ENCODE measurements around the gene PHLPP1.
A peak's percentile ranks its signal among the peaks of the same experiment; 100 is the strongest.

Gene PHLPP1

DNA sequence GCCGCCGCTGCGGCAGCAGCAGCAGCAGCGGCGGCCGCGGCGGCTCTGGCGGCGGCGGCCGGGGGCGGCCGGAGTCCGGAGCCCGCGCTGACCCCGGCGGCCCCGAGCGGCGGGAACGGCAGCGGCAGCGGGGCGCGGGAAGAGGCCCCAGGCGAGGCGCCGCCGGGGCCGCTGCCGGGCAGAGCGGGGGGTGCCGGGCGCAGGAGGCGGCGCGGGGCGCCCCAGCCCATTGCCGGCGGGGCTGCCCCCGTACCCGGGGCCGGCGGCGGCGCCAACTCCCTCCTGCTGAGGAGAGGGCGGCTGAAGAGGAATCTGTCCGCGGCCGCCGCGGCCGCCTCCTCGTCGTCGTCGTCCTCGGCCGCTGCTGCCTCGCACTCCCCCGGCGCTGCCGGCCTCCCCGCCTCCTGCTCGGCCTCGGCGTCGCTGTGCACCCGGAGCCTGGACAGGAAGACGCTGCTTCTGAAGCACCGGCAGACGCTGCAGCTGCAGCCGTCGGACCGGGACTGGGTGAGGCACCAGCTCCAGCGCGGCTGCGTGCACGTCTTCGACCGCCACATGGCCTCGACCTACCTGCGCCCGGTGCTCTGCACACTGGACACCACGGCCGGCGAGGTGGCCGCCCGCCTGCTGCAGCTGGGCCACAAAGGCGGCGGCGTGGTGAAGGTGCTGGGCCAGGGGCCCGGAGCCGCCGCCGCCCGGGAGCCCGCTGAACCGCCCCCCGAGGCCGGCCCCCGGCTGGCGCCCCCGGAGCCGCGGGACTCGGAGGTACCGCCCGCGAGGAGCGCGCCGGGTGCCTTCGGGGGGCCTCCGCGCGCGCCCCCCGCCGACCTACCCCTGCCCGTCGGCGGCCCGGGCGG lies 646 bp downstream of the PHLPP1 start:
- H3K27ac ChIP-seq (ENCODE audit: extremely low read depth, low read depth, low read length) = peak overlapping the region; percentile 99
- H3K4me3 ChIP-seq (ENCODE audit: low read depth, low read length) = peak overlapping the region; percentile 83
- H3K9me3 ChIP-seq (ENCODE audit: control insufficient read depth, insufficient read depth, low read depth, low read length) = no peaks in the 10 kb centered on the region
- POLR2A ChIA-PET = interaction anchor here (1.1 to 2.2 kb wide), 5 partner anchors 13 to 268 kb away, joined by 3 to 6 read pairs (median 3); no protein-coding TSS in a partner anchor
- peaks cover 21% of the 10 kb centered on the region for H3K4me1 ChIP-seq (ENCODE audit: control insufficient read depth, insufficient read depth, low read length)
- CTCF ChIA-PET = interaction anchor here (0.6 to 3.2 kb wide), 6 partner anchors 16 to 267 kb away, joined by 3 to 26 read pairs (median 4); no protein-coding TSS in a partner anchor
- H3K36me3 ChIP-seq (ENCODE audit: control insufficient read depth in 2 of 2, insufficient read depth in 1 of 2, low read length in 2 of 2) = no peaks in the 10 kb centered on the region
- TF ChIP-seq ZNF248 (tag by site-specific recombination; IDR thresholded peaks at IDR 0.05) = no peak
- TF ChIP-seq, protein P1, sequence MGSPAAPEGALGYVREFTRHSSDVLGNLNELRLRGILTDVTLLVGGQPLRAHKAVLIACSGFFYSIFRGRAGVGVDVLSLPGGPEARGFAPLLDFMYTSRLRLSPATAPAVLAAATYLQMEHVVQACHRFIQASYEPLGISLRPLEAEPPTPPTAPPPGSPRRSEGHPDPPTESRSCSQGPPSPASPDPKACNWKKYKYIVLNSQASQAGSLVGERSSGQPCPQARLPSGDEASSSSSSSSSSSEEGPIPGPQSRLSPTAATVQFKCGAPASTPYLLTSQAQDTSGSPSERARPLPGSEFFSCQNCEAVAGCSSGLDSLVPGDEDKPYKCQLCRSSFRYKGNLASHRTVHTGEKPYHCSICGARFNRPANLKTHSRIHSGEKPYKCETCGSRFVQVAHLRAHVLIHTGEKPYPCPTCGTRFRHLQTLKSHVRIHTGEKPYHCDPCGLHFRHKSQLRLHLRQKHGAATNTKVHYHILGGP (tag by site-specific recombination; IDR thresholded peaks at IDR 0.05) = no peak
- TF ChIP-seq, protein P2, sequence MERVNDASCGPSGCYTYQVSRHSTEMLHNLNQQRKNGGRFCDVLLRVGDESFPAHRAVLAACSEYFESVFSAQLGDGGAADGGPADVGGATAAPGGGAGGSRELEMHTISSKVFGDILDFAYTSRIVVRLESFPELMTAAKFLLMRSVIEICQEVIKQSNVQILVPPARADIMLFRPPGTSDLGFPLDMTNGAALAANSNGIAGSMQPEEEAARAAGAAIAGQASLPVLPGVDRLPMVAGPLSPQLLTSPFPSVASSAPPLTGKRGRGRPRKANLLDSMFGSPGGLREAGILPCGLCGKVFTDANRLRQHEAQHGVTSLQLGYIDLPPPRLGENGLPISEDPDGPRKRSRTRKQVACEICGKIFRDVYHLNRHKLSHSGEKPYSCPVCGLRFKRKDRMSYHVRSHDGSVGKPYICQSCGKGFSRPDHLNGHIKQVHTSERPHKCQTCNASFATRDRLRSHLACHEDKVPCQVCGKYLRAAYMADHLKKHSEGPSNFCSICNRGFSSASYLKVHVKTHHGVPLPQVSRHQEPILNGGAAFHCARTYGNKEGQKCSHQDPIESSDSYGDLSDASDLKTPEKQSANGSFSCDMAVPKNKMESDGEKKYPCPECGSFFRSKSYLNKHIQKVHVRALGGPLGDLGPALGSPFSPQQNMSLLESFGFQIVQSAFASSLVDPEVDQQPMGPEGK (tag by site-specific recombination; IDR thresholded peaks at IDR 0.05) = no peak
- TF ChIP-seq ZSCAN30 (tag by site-specific recombination; IDR thresholded peaks at IDR 0.05) = peak; percentile 67
- TF ChIP-seq ZNF10 (tag by site-specific recombination; IDR thresholded peaks at IDR 0.05) = no peak
- TF ChIP-seq ZNF549 (tag by site-specific recombination; IDR thresholded peaks at IDR 0.05) = no peak
- TF ChIP-seq, protein P3, sequence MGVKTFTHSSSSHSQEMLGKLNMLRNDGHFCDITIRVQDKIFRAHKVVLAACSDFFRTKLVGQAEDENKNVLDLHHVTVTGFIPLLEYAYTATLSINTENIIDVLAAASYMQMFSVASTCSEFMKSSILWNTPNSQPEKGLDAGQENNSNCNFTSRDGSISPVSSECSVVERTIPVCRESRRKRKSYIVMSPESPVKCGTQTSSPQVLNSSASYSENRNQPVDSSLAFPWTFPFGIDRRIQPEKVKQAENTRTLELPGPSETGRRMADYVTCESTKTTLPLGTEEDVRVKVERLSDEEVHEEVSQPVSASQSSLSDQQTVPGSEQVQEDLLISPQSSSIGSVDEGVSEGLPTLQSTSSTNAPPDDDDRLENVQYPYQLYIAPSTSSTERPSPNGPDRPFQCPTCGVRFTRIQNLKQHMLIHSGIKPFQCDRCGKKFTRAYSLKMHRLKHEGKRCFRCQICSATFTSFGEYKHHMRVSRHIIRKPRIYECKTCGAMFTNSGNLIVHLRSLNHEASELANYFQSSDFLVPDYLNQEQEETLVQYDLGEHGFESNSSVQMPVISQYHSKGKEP (tag by site-specific recombination; IDR thresholded peaks at IDR 0.05) = no peak
- peak; percentile 25; the same call in 1 of the 2 replicates for TF ChIP-seq ZBTB20 (tag by site-specific recombination; IDR thresholded peaks at IDR 0.05)
- no peak for TF ChIP-seq ZFP3 (tag by site-specific recombination; IDR thresholded peaks at IDR 0.05; ENCODE audit: low read depth)
- TF ChIP-seq ZNF529 (tag by site-specific recombination; IDR thresholded peaks at IDR 0.05; ENCODE audit: insufficient replicate concordance) = no peak
- no peak for TF ChIP-seq ZNF571 (tag by site-specific recombination; IDR thresholded peaks at IDR 0.05)
- TF ChIP-seq ZNF768 (tag by site-specific recombination; IDR thresholded peaks at IDR 0.05) = no peak
- TF ChIP-seq, protein P4, sequence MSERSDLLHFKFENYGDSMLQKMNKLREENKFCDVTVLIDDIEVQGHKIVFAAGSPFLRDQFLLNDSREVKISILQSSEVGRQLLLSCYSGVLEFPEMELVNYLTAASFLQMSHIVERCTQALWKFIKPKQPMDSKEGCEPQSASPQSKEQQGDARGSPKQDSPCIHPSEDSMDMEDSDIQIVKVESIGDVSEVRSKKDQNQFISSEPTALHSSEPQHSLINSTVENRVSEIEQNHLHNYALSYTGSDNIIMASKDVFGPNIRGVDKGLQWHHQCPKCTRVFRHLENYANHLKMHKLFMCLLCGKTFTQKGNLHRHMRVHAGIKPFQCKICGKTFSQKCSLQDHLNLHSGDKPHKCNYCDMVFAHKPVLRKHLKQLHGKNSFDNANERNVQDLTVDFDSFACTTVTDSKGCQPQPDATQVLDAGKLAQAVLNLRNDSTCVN (tag by site-specific recombination; optimal IDR thresholded peaks at IDR 0.05) = peak; percentile 51
- TF ChIP-seq ZNF830 (tag by site-specific recombination; IDR thresholded peaks at IDR 0.05; ENCODE audit: low read depth) = no peak
- TF ChIP-seq, protein P5, sequence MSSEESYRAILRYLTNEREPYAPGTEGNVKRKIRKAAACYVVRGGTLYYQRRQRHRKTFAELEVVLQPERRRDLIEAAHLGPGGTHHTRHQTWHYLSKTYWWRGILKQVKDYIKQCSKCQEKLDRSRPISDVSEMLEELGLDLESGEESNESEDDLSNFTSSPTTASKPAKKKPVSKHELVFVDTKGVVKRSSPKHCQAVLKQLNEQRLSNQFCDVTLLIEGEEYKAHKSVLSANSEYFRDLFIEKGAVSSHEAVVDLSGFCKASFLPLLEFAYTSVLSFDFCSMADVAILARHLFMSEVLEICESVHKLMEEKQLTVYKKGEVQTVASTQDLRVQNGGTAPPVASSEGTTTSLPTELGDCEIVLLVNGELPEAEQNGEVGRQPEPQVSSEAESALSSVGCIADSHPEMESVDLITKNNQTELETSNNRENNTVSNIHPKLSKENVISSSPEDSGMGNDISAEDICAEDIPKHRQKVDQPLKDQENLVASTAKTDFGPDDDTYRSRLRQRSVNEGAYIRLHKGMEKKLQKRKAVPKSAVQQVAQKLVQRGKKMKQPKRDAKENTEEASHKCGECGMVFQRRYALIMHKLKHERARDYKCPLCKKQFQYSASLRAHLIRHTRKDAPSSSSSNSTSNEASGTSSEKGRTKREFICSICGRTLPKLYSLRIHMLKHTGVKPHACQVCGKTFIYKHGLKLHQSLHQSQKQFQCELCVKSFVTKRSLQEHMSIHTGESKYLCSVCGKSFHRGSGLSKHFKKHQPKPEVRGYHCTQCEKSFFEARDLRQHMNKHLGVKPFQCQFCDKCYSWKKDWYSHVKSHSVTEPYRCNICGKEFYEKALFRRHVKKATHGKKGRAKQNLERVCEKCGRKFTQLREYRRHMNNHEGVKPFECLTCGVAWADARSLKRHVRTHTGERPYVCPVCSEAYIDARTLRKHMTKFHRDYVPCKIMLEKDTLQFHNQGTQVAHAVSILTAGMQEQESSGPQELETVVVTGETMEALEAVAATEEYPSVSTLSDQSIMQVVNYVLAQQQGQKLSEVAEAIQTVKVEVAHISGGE (tag by site-specific recombination; conservative IDR thresholded peaks at IDR 0.05; ENCODE audit: low read depth) = peak; percentile 55; the same call in 1 of the 2 replicates
- TF ChIP-seq ZNF350 (tag by site-specific recombination; IDR thresholded peaks at IDR 0.05) = no peak
- no peak for TF ChIP-seq REPIN1 (tag by site-specific recombination; IDR thresholded peaks at IDR 0.05; ENCODE audit: low read depth)
- TF ChIP-seq ZNF341 (tag by site-specific recombination; IDR thresholded peaks at IDR 0.05; ENCODE audit: low read depth) = no peak
- peak; percentile 43; the same call in 1 of the 2 replicates for TF ChIP-seq ZNF777 (tag by site-specific recombination; IDR thresholded peaks at IDR 0.05; ENCODE audit: borderline replicate concordance)
- TF ChIP-seq HOXD13 (CRISPR knock-in tag; IDR thresholded peaks at IDR 0.05; ENCODE audit: borderline replicate concordance) = no peak
- TF ChIP-seq ZNF394 (tag by site-specific recombination; IDR thresholded peaks at IDR 0.05; ENCODE audit: borderline replicate concordance) = no peak
- no peak for TF ChIP-seq ZNF561 (tag by site-specific recombination; IDR thresholded peaks at IDR 0.05; ENCODE audit: borderline replicate concordance)
- TF ChIP-seq ZNF621 (tag by site-specific recombination; IDR thresholded peaks at IDR 0.05) = no peak
- no peak for TF ChIP-seq HOXC10 (CRISPR knock-in tag; IDR thresholded peaks at IDR 0.05)
- TF ChIP-seq ZNF501 (tag by site-specific recombination; IDR thresholded peaks at IDR 0.05) = peak; percentile 22; the same call in 1 of the 2 replicates
- no peak for TF ChIP-seq MZF1 (tag by site-specific recombination; IDR thresholded peaks at IDR 0.05; ENCODE audit: borderline replicate concordance)
- no peak for TF ChIP-seq KLF10 (tag by site-specific recombination; IDR thresholded peaks at IDR 0.05)
- TF ChIP-seq ZFP69B (tag by site-specific recombination; IDR thresholded peaks at IDR 0.05) = no peak
